TTC549 (cell line): ENCODE data around the gene ATR.
"Not testable (repeated sequence)": the region's sequence is repeated elsewhere in the genome, so short reads cannot be mapped to it uniquely, and the experiment has no call there.

Experiments
- FAIRE-seq: peaks from 2 replicates; lab custom pipeline; 2012; peaks lifted over from hg19 to GRCh38; lab: Jason Lieb, UNC

ATR gene

GRCh38 chr3:142592268-142592667, 13.7 kb upstream of the ATR start:
- FAIRE-seq = not testable (repeated sequence)

GRCh38 chr3:142588703-142589102, 10.2 kb upstream of the ATR start:
- FAIRE-seq = no peak

GRCh38 chr3:142586803-142587406, 8.4 kb upstream of the ATR start:
- peak; percentile 88 for FAIRE-seq

GRCh38 chr3:142581070-142581469, 2.5 kb upstream of the ATR start:
- not testable (repeated sequence) for FAIRE-seq

GRCh38 chr3:142580061-142580423, 1.5 kb upstream of the ATR start:
- no peak for FAIRE-seq

GRCh38 chr3:142577696-142578328, 721 bp downstream of the ATR start:
- FAIRE-seq = no peak

- FAIRE-seq = no peak
These were observed 1.7 kb downstream of the ATR start for GRCh38 chr3:142576792-142577191.

- no peak for FAIRE-seq
These were observed 3.9 kb downstream of the ATR start for GRCh38 chr3:142574665-142575064.

- not testable (repeated sequence) for FAIRE-seq
These were observed 4.3 kb downstream of the ATR start for GRCh38 chr3:142574223-142574622.

- FAIRE-seq = not testable (repeated sequence)
These were observed 9.1 kb downstream of the ATR start for GRCh38 chr3:142569422-142569821.

GRCh38 chr3:142568393-142569017, 10.0 kb downstream of the ATR start:
- FAIRE-seq = no peak

GRCh38 chr3:142566096-142566495, 12.4 kb downstream of the ATR start:
- no peak for FAIRE-seq

GRCh38 chr3:142563496-142563997, 15.0 kb downstream of the ATR start:
- no peak for FAIRE-seq

- no peak for FAIRE-seq
These were observed 18.4 kb downstream of the ATR start for GRCh38 chr3:142560118-142560517.

- FAIRE-seq = no peak
These were observed 24.8 kb downstream of the ATR start for GRCh38 chr3:142553741-142554140.

- FAIRE-seq = not testable (repeated sequence)
These were observed 26.0 kb downstream of the ATR start for GRCh38 chr3:142552579-142552978.

- no peak for FAIRE-seq
These were observed 28.5 kb downstream of the ATR start for GRCh38 chr3:142549986-142550385.

- no peak for FAIRE-seq
These were observed 35.2 kb downstream of the ATR start for GRCh38 chr3:142543307-142543706.

- no peak for FAIRE-seq
These were observed 36.5 kb downstream of the ATR start for GRCh38 chr3:142542054-142542453.

GRCh38 chr3:142536519-142536918, 42.0 kb downstream of the ATR start:
- FAIRE-seq = no peak

- FAIRE-seq = no peak
These were observed 44.0 kb downstream of the ATR start for GRCh38 chr3:142534543-142534942.

- FAIRE-seq = no peak
These were observed 48.2 kb downstream of the ATR start for GRCh38 chr3:142530296-142530695.

GRCh38 chr3:142523921-142524566, 54.5 kb downstream of the ATR start:
- no peak for FAIRE-seq
